SK-N-SH (cell line): ENCODE results near the gene SPSB1. TPM values are rescaled to one million over a fixed set of nuclear protein-coding genes. Genes with fewer than 3 reads are reported as not detected.

Experiments
- CTCF ChIA-PET: fragments of 300-600, 350-600 bp; formaldehyde crosslinking; extraction: SDS; loops from one replicate; lab custom pipeline; 2021; lab: Yijun Ruan, JAX
- POLR2A ChIA-PET: fragments of 350-600 bp; sonication (Branson Sonifier 250); formaldehyde crosslinking; extraction: SDS; loops from one replicate; lab custom pipeline; 2020; ENCODE audit warnings: antibody characterized with exemption, inconsistent platforms; lab: Yijun Ruan, JAX
- DNase-seq: peaks from one replicate; pipeline ENCODE4 v3.0.0; 2012
- H2AFZ ChIP-seq: fragments of 200-600 bp; sonication (generic); 2 replicates; pipeline ENCODE4 v1.8.1; 2016; ENCODE audit warnings: antibody characterized with exemption, mild to moderate bottlenecking, low read depth
- H3F3A ChIP-seq: fragments of 200-600 bp; sonication (generic); replicated peaks from 2 replicates; pipeline ENCODE3; 2016; ENCODE audit warnings: antibody characterized with exemption, mild to moderate bottlenecking; ENCODE audit not compliant: insufficient read depth
- H3K27ac ChIP-seq, 2 experiments: fragments of 200-500 bp in 1 of 2; fragments of 200-600 bp in 1 of 2; sonication (Bioruptor generic) in 1 of 2; sonication (generic), shearing (Covaris generic) in 1 of 2; 2 replicates each; pipeline versions ENCODE4 v1.5.1 to v1.6.1; 2014 to 2016; ENCODE audit warnings: low read depth in 2 of 2, inconsistent platforms in 1 of 2, low read length in 1 of 2, mild to moderate bottlenecking in 1 of 2, mixed read lengths in 1 of 2
- H3K27me3 ChIP-seq: fragments of 200-600 bp; sonication (generic), shearing (Covaris generic); 2 replicates; pipeline ENCODE4 v1.6.1; 2016; ENCODE audit warnings: mixed run types; ENCODE audit not compliant: insufficient read depth
- H3K36me3 ChIP-seq, 2 experiments: fragments of 200-500 bp in 1 of 2; fragments of 200-600 bp in 1 of 2; sonication (Bioruptor generic) in 1 of 2; sonication (generic) in 1 of 2; replicated peaks in 1 of 2; 2 replicates each; pipeline versions ENCODE3 to v1.5.1; 2014 to 2016; ENCODE audit warnings: low read length in 1 of 2, mild to moderate bottlenecking in 1 of 2; ENCODE audit not compliant: insufficient read depth in 2 of 2, control insufficient read depth in 1 of 2
- H3K4me1 ChIP-seq, 2 experiments: fragments of 200-500 bp in 1 of 2; fragments of 200-600 bp in 1 of 2; sonication (Bioruptor generic) in 1 of 2; sonication (generic), shearing (Covaris generic) in 1 of 2; 2 replicates each; pipeline versions ENCODE4 v1.5.1 to v1.6.1; 2014 to 2016; ENCODE audit warnings: low read depth in 1 of 2, low read length in 1 of 2, mixed run types in 1 of 2; ENCODE audit not compliant: insufficient read depth in 2 of 2, control insufficient read depth in 1 of 2
- H3K4me2 ChIP-seq: fragments of 200-600 bp; sonication (generic), shearing (Covaris generic); 2 replicates; pipeline ENCODE4 v1.6.1; 2017; ENCODE audit warnings: mixed run types
- H3K4me3 ChIP-seq, 2 experiments: fragments of 200-500 bp in 1 of 2; fragments of 200-600 bp in 1 of 2; sonication (Bioruptor generic) in 1 of 2; sonication (generic), shearing (Covaris generic) in 1 of 2; 2 replicates each; pipeline versions ENCODE4 v1.5.1 to v1.8.1; 2014 to 2016; ENCODE audit warnings: low read depth in 2 of 2, inconsistent platforms in 1 of 2, low read length in 1 of 2, mild to moderate bottlenecking in 1 of 2, mixed read lengths in 1 of 2, moderate library complexity in 1 of 2
- H3K79me2 ChIP-seq: fragments of 200-600 bp; sonication (generic); 2 replicates; pipeline ENCODE4 v1.8.1; 2017; ENCODE audit warnings: mild to moderate bottlenecking; ENCODE audit not compliant: insufficient read depth
- H3K9ac ChIP-seq: fragments of 200-600 bp; sonication (generic); 2 replicates; pipeline ENCODE4 v1.6.1; 2017; ENCODE audit warnings: mixed run types
- H3K9me2 ChIP-seq: fragments of 200-600 bp; sonication (generic); 2 replicates; pipeline ENCODE4 v1.6.1; 2017; ENCODE audit warnings: mixed run types
- H3K9me3 ChIP-seq: fragments of 200-600 bp; sonication (generic); 2 replicates; pipeline ENCODE4 v1.6.1; 2017; ENCODE audit warnings: mixed run types, mild to moderate bottlenecking, moderate library complexity
- H4K20me1 ChIP-seq: fragments of 200-600 bp; sonication (generic); 2 replicates; pipeline ENCODE4 v1.6.1; 2017; ENCODE audit warnings: mild to moderate bottlenecking, mixed run types; ENCODE audit not compliant: insufficient read depth
- ELF1 ChIP-seq: IDR thresholded peaks from 2 replicates; pipeline ENCODE4 v1.4.0; 2012
- EP300 ChIP-seq, 2 experiments: IDR thresholded peaks; 2 replicates each; pipeline versions ENCODE4 v1.4.0 to v1.6.1; 2012; ENCODE audit warnings: borderline replicate concordance in 1 of 2, low read depth in 1 of 2, low read length in 1 of 2
- EZH2phosphoT487 ChIP-seq: fragments of 200-600 bp; sonication (generic); IDR thresholded peaks from 2 replicates; pipeline ENCODE4 v1.6.1; 2017; ENCODE audit warnings: low read depth, mixed run types, mild to moderate bottlenecking, antibody characterized with exemption, moderate library complexity, borderline replicate concordance
- FOXM1 ChIP-seq: IDR thresholded peaks from 2 replicates; pipeline ENCODE4 v1.4.0; 2012; ENCODE audit warnings: low read depth, mild to moderate bottlenecking
- RAD21 ChIP-seq: IDR thresholded peaks from 2 replicates; pipeline ENCODE4 v1.6.1; 2012; ENCODE audit warnings: mild to moderate bottlenecking, low read length
- RXRA ChIP-seq: IDR thresholded peaks from 2 replicates; pipeline ENCODE4 v1.4.0; 2012; ENCODE audit warnings: low read depth, mild to moderate bottlenecking, borderline replicate concordance
- SMC3 ChIP-seq: IDR thresholded peaks from 2 replicates; pipeline ENCODE4 v1.6.1; 2012; ENCODE audit warnings: low read depth, low read length, improper control_type of control experiment
- TEAD4 ChIP-seq: IDR thresholded peaks from 2 replicates; pipeline ENCODE4 v1.4.0; 2012; ENCODE audit warnings: mild to moderate bottlenecking, borderline replicate concordance; ENCODE audit not compliant: insufficient read depth
- USF2 ChIP-seq: fragments of 150-350 bp; IDR thresholded peaks from 2 replicates; pipeline ENCODE4 v1.6.1; 2017; ENCODE audit warnings: antibody characterized with exemption, low read length, low read depth, borderline replicate concordance
- YY1 ChIP-seq: IDR thresholded peaks from 2 replicates; pipeline ENCODE4 v1.4.0; 2012; ENCODE audit warnings: low read depth, mild to moderate bottlenecking
- WGBS: methylation state at CpG from one replicate; pipeline ENCODE4 v1.1.6; 2017; ENCODE audit warnings: low lambda C conversion rate; 5-methylcytosine and 5-hydroxymethylcytosine counted together
- polyA plus RNA-seq, 3 experiments: library from polyadenylated mRNA; depleted of rRNA; stranded (reverse); fragments of >200 nt; gene quantifications; 2 replicates each; pipeline ENCODE4 v1.2.3, GENCODE V29; 2012
- TF ChIP-seq, protein P1 (sequence below): IDR thresholded peaks from 2 replicates; pipeline ENCODE4 v1.6.1; 2012; ENCODE audit warnings: mild to moderate bottlenecking, low read depth, low read length, moderate library complexity
- TF ChIP-seq, protein P2 (sequence below): IDR thresholded peaks from 2 replicates; pipeline ENCODE4 v1.4.0; 2012; ENCODE audit warnings: low read depth
- TF ChIP-seq, protein P3 (sequence below): IDR thresholded peaks from 2 replicates; pipeline ENCODE4 v1.4.0; 2012; ENCODE audit warnings: low read depth, borderline replicate concordance

SPSB1 gene
- polyA plus RNA-seq, 1 of the 3 experiments (the other 2 are of a cell fraction): 9.2 TPM

GRCh38 chr1:9332513-9333143 is 39.9 kb downstream of the SPSB1 start:
- H3K4me2 ChIP-seq: no peak overlapping the region
- no peaks in the 10 kb centered on the region for H3K9me2 ChIP-seq
- TF ChIP-seq, protein P1, sequence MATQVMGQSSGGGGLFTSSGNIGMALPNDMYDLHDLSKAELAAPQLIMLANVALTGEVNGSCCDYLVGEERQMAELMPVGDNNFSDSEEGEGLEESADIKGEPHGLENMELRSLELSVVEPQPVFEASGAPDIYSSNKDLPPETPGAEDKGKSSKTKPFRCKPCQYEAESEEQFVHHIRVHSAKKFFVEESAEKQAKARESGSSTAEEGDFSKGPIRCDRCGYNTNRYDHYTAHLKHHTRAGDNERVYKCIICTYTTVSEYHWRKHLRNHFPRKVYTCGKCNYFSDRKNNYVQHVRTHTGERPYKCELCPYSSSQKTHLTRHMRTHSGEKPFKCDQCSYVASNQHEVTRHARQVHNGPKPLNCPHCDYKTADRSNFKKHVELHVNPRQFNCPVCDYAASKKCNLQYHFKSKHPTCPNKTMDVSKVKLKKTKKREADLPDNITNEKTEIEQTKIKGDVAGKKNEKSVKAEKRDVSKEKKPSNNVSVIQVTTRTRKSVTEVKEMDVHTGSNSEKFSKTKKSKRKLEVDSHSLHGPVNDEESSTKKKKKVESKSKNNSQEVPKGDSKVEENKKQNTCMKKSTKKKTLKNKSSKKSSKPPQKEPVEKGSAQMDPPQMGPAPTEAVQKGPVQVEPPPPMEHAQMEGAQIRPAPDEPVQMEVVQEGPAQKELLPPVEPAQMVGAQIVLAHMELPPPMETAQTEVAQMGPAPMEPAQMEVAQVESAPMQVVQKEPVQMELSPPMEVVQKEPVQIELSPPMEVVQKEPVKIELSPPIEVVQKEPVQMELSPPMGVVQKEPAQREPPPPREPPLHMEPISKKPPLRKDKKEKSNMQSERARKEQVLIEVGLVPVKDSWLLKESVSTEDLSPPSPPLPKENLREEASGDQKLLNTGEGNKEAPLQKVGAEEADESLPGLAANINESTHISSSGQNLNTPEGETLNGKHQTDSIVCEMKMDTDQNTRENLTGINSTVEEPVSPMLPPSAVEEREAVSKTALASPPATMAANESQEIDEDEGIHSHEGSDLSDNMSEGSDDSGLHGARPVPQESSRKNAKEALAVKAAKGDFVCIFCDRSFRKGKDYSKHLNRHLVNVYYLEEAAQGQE: no peak
- TF ChIP-seq SMC3 (no peak), ELF1 (no peak), EP300 (IDR thresholded peaks at IDR 0.05; ENCODE audit: borderline replicate concordance in 1 of 2, low read depth in 1 of 2, low read length in 1 of 2) (no peak), TEAD4 (no peak), USF2 (no peak)
- TF ChIP-seq, protein P2, sequence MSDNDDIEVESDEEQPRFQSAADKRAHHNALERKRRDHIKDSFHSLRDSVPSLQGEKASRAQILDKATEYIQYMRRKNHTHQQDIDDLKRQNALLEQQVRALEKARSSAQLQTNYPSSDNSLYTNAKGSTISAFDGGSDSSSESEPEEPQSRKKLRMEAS: no peak
- DNase-seq: no peak
- H3K4me1 ChIP-seq: peaks cover 0 to under 1% of the 10 kb centered on the region in 2 experiments; a peak in 1 of 4 replicates
- H3F3A ChIP-seq: no peaks in the 10 kb centered on the region
- no peaks in the 10 kb centered on the region for H3K36me3 ChIP-seq
- H3K27ac ChIP-seq: no peak overlapping the region
- H3K4me3 ChIP-seq: no peak overlapping the region
- no peak overlapping the region for H3K9ac ChIP-seq
- 0 out of 2 replicates have a peak, but pooled peaks cover 16% of the 10 kb centered on the region for H4K20me1 ChIP-seq
- H2AFZ ChIP-seq: no peak overlapping the region
- peaks cover 6% of the 10 kb centered on the region; the same call in 1 of the 2 replicates for H3K79me2 ChIP-seq
- CTCF ChIA-PET: no interaction called here
- H3K9me3 ChIP-seq: no peaks in the 10 kb centered on the region
- no peaks in the 10 kb centered on the region for H3K27me3 ChIP-seq
- POLR2A ChIA-PET: no interaction called here
- WGBS: 91% methylated on average over 6 of the region's 12 CpGs

DNA sequence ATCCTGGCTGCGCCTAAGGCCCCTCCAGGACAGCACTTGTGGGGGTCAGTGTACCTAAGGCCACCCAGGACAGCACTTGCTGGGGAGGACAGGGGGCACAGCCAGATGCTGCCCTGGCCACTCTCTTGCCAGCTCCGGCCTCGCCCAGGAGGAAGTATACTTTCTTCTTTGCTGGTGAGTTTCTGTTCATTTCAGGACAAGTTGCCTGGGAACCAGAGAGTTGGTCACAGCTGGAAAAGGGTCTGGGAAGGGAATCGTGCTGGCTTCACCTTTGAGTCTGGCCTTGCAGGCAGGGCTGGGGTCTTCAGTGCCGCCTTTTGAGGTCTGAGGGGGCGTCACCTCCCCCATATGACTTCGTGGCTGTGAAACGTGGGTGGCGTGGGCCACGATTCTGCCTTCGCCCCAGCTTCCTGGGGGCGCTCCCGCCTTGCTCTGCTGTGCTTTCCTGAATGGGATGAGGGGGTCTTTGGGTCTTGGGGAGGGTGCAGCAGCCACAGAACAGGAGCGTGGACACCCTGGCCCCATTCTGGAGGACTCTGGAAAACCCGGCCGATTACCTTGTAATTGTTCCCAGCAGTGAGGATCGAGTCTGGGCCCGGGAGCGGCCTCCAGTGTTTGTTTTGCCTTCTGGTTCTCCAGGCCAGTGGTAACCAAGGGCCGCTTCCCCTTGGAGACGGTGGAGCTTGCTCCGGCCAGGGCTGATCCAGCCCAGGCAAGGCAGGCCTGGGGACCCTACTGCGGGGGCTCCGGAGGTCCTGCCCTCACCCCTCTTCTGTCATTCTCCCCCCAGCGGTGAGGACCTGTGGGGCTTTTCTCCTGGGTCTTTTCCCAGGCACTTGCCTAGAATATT is 45.9 kb downstream of the SPSB1 start:
- Histone ChIP-seq H3K79me2 (no peaks in the 10 kb centered on the region), H3K9me2 (no peaks in the 10 kb centered on the region), H3K9ac (no peak overlapping the region), H3K4me3 (no peak overlapping the region), H3K4me2 (no peak overlapping the region)
- CTCF ChIA-PET: interaction anchor here (1.8 kb wide), 1 partner anchor 23 kb away, joined by 3 read pairs; no protein-coding TSS in a partner anchor
- TF ChIP-seq YY1: no peak
- no peak for TF ChIP-seq RXRA
- TF ChIP-seq USF2: no peak
- no peak for TF ChIP-seq ELF1
- TF ChIP-seq, protein P3, sequence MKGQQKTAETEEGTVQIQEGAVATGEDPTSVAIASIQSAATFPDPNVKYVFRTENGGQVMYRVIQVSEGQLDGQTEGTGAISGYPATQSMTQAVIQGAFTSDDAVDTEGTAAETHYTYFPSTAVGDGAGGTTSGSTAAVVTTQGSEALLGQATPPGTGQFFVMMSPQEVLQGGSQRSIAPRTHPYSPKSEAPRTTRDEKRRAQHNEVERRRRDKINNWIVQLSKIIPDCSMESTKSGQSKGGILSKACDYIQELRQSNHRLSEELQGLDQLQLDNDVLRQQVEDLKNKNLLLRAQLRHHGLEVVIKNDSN: no peak
- TF ChIP-seq EZH2phosphoT487: no peak
- TF ChIP-seq FOXM1: no peak
- no peak for TF ChIP-seq RAD21
- TF ChIP-seq, all 33 proteins: peak for 0
- WGBS: 91% methylated on average over 6 of the region's 25 CpGs
- DNase-seq: no peak
- H4K20me1 ChIP-seq: peaks cover 11% of the 10 kb centered on the region; the same call in 1 of the 2 replicates
- no peak overlapping the region for H3K27ac ChIP-seq
- POLR2A ChIA-PET: no interaction called here
- H3K9me3 ChIP-seq: no peaks in the 10 kb centered on the region
- H3K27me3 ChIP-seq: no peaks in the 10 kb centered on the region
- no peaks in the 10 kb centered on the region for H3K36me3 ChIP-seq
- no peak overlapping the region for H2AFZ ChIP-seq
- H3K4me1 ChIP-seq: no peaks in the 10 kb centered on the region; a peak in 1 of 4 replicates
- H3F3A ChIP-seq: no peaks in the 10 kb centered on the region
